ENCODE results near the gene HSPA8.

DNA sequence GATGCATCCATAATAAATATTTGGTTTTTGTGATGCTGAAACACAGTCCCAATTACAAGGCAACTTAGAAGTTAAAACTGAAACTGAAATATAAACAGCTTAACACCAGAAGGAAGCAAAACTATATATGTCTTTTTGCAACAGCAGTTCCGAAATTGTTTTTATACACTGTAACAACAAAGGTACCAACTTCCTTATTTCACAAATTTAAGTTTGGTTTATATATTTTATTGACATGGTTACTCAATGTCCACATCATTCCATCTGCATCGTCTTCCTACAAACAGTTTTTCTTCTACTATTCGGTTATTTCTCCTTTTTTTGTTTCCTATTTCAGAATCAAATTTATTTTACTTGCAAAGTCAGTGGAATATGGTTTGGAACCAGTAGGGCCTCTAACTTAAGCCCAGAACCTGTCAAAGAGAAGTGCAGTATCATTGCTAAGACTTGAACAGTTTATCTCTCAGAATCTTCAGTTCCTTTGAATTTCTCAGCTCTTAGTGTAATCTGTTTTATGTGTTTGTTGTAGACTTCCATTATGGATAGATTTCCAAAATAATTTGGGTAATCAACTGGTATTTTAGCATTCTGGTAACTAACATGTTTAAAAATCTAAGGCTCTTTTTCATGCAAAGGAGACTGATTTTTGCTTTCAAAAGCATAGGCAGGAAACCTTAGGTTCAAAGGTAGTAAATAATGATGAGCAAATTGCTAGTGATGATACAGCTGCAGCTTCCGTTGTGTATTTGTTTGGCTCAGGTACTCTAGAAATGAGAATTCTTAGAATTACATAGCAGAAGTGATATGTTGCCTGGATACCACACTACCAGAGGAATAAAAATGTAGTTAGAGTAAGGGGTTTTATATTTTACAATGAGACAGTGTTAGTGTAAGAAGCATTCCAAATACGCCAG is 8.2 kb upstream of the HSPA8 start:
- TF ChIP-seq POLR2AphosphoS5 (IDR thresholded peaks at IDR 0.05; ENCODE audit: low read depth) = no peak
- TF ChIP-seq, protein P1, sequence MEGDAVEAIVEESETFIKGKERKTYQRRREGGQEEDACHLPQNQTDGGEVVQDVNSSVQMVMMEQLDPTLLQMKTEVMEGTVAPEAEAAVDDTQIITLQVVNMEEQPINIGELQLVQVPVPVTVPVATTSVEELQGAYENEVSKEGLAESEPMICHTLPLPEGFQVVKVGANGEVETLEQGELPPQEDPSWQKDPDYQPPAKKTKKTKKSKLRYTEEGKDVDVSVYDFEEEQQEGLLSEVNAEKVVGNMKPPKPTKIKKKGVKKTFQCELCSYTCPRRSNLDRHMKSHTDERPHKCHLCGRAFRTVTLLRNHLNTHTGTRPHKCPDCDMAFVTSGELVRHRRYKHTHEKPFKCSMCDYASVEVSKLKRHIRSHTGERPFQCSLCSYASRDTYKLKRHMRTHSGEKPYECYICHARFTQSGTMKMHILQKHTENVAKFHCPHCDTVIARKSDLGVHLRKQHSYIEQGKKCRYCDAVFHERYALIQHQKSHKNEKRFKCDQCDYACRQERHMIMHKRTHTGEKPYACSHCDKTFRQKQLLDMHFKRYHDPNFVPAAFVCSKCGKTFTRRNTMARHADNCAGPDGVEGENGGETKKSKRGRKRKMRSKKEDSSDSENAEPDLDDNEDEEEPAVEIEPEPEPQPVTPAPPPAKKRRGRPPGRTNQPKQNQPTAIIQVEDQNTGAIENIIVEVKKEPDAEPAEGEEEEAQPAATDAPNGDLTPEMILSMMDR (conservative IDR thresholded peaks at IDR 0.05; ENCODE audit: low read depth in 2 of 2) = no peak
- TF ChIP-seq, protein P2, sequence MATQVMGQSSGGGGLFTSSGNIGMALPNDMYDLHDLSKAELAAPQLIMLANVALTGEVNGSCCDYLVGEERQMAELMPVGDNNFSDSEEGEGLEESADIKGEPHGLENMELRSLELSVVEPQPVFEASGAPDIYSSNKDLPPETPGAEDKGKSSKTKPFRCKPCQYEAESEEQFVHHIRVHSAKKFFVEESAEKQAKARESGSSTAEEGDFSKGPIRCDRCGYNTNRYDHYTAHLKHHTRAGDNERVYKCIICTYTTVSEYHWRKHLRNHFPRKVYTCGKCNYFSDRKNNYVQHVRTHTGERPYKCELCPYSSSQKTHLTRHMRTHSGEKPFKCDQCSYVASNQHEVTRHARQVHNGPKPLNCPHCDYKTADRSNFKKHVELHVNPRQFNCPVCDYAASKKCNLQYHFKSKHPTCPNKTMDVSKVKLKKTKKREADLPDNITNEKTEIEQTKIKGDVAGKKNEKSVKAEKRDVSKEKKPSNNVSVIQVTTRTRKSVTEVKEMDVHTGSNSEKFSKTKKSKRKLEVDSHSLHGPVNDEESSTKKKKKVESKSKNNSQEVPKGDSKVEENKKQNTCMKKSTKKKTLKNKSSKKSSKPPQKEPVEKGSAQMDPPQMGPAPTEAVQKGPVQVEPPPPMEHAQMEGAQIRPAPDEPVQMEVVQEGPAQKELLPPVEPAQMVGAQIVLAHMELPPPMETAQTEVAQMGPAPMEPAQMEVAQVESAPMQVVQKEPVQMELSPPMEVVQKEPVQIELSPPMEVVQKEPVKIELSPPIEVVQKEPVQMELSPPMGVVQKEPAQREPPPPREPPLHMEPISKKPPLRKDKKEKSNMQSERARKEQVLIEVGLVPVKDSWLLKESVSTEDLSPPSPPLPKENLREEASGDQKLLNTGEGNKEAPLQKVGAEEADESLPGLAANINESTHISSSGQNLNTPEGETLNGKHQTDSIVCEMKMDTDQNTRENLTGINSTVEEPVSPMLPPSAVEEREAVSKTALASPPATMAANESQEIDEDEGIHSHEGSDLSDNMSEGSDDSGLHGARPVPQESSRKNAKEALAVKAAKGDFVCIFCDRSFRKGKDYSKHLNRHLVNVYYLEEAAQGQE (IDR thresholded peaks at IDR 0.05; ENCODE audit: unreplicated experiment) = no peak
- TF ChIP-seq CREB1 (CRISPR knock-in tag; IDR thresholded peaks at IDR 0.05; ENCODE audit: low read depth) = no peak
- TF ChIP-seq EZH2phosphoT487 (IDR thresholded peaks at IDR 0.05; ENCODE audit: unreplicated experiment) = no peak
- TF ChIP-seq EZH2 (IDR thresholded peaks at IDR 0.05; ENCODE audit: low read depth, unreplicated experiment) = no peak
- no peak for TF ChIP-seq ZNF114 (CRISPR knock-in tag; IDR thresholded peaks at IDR 0.05)
- TF ChIP-seq JUNB (IDR thresholded peaks at IDR 0.05; ENCODE audit: unreplicated experiment) = no peak
- TF ChIP-seq NANOG (IDR thresholded peaks at IDR 0.05; ENCODE audit: borderline replicate concordance) = no peak
- TF ChIP-seq STAT1 (IDR thresholded peaks at IDR 0.05; ENCODE audit: unreplicated experiment) = no peak
- TF ChIP-seq, protein P3, sequence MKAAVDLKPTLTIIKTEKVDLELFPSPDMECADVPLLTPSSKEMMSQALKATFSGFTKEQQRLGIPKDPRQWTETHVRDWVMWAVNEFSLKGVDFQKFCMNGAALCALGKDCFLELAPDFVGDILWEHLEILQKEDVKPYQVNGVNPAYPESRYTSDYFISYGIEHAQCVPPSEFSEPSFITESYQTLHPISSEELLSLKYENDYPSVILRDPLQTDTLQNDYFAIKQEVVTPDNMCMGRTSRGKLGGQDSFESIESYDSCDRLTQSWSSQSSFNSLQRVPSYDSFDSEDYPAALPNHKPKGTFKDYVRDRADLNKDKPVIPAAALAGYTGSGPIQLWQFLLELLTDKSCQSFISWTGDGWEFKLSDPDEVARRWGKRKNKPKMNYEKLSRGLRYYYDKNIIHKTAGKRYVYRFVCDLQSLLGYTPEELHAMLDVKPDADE (IDR thresholded peaks at IDR 0.05) = no peak
